Sigmoid colon (tissue), 4 donors: ENCODE results near the gene ETV6.

ENCODE experiments used
- EP300 ChIP-seq, 4 donors: sonication (generic); formaldehyde crosslinking; IDR thresholded peaks; one replicate each; pipeline ENCODE4 v1.6.1; 2017; ENCODE audit warnings: antibody characterized with exemption in 4 of 4
- POLR2A ChIP-seq, 2 donors: fragments of 450-650 bp; IDR thresholded peaks; one replicate each; pipeline ENCODE4 v1.6.1; 2016; ENCODE audit warnings: antibody characterized with exemption in 2 of 2, mild to moderate bottlenecking in 2 of 2, moderate library complexity in 2 of 2
- POLR2AphosphoS5 ChIP-seq, 4 donors: sonication (generic); formaldehyde crosslinking; IDR thresholded peaks; one replicate each; pipeline ENCODE4 v1.6.1; 2017; ENCODE audit warnings: antibody characterized with exemption in 4 of 4
- TF ChIP-seq, protein P1 (sequence below), 4 experiments: fragments of 450-650 bp in 3 of 4; fragments of 200-600 bp in 1 of 4; IDR thresholded peaks; one replicate each; pipeline ENCODE4 v1.5.1; 2016 to 2019; ENCODE audit warnings: antibody characterized with exemption in 4 of 4, mild to moderate bottlenecking in 3 of 4, moderate library complexity in 2 of 4

DNA sequence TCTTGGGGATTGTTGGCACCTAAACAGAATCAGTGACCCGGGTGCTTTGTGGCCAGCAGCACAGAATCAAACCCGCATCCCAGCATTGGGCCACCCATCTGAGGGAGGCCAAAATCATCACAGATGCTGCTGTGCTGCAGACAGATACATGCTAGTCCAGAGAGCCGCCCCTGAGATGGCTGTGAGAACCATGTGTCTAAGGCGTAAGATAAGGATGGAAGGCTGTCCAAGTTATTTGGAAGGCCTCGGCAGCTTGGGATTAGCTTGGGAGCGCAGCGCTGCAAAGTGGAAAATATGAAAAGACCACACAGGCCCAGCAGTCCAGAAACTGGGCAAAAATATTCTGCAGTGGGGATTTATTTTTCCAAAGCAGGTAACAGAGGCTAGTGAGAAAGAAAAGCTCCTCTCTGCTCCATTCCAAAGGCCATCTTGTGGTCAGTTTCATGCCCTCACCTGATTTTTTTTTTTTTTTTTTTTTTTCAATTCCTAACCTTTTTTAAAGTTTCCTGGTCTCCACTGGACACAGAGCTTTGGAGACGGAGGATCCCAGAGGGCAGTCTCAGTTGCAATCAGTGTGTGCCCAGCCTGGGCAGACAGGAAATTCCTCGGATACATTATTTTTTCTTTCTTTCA, 242.4 kb downstream of the ETV6 start:
- TF ChIP-seq POLR2AphosphoS5 (IDR thresholded peaks at IDR 0.05) (no peak), POLR2A (IDR thresholded peaks at IDR 0.05) (no peak), EP300 (IDR thresholded peaks at IDR 0.05) (no peak)
- TF ChIP-seq, protein P1, sequence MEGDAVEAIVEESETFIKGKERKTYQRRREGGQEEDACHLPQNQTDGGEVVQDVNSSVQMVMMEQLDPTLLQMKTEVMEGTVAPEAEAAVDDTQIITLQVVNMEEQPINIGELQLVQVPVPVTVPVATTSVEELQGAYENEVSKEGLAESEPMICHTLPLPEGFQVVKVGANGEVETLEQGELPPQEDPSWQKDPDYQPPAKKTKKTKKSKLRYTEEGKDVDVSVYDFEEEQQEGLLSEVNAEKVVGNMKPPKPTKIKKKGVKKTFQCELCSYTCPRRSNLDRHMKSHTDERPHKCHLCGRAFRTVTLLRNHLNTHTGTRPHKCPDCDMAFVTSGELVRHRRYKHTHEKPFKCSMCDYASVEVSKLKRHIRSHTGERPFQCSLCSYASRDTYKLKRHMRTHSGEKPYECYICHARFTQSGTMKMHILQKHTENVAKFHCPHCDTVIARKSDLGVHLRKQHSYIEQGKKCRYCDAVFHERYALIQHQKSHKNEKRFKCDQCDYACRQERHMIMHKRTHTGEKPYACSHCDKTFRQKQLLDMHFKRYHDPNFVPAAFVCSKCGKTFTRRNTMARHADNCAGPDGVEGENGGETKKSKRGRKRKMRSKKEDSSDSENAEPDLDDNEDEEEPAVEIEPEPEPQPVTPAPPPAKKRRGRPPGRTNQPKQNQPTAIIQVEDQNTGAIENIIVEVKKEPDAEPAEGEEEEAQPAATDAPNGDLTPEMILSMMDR (IDR thresholded peaks at IDR 0.05): no peak
